SK-N-MC (cell line): ENCODE measurements around the gene LRTM1.

ENCODE experiments used
- DNase-seq: peaks from one replicate; pipeline ENCODE4 v3.0.0-alpha.2; 2011; ENCODE audit warnings: low read depth, low spot score
- H3K27ac ChIP-seq: fragments of 200-600 bp; sonication (generic); 2 replicates; pipeline ENCODE4 v1.5.1; 2016; ENCODE audit warnings: mixed run types
- H3K36me3 ChIP-seq: fragments of 200-600 bp; sonication (generic); 2 replicates; pipeline ENCODE4 v1.6.1; 2017; ENCODE audit warnings: antibody characterized with exemption, low read length, mixed read lengths; ENCODE audit not compliant: insufficient read depth
- H3K4me3 ChIP-seq: fragments of 200-600 bp; sonication (generic); 2 replicates; pipeline ENCODE4 v1.5.1; 2016
- H3K9ac ChIP-seq: fragments of 200-600 bp; sonication (generic); 2 replicates; pipeline ENCODE4 v1.8.0; 2017; ENCODE audit warnings: mixed run types, mixed read lengths; ENCODE audit not compliant: insufficient read length
- H3K9me3 ChIP-seq: fragments of 200-600 bp; sonication (generic); 2 replicates; pipeline ENCODE4 v1.6.1; 2017; ENCODE audit warnings: low read depth, mild to moderate bottlenecking, antibody characterized with exemption, low read length, moderate library complexity, mixed read lengths
- EZH2 ChIP-seq: fragments of 200-600 bp; sonication (generic); IDR thresholded peaks from one replicate; pipeline ENCODE4 v1.6.1; 2017; ENCODE audit warnings: antibody characterized with exemption
- FOXP2 ChIP-seq: optimal IDR thresholded peaks from 2 replicates; pipeline ENCODE3; 2011; ENCODE audit warnings: mild to moderate bottlenecking, moderate library complexity; ENCODE audit not compliant: insufficient read depth; ENCODE audit errors: extremely low read length, control extremely low read depth
- POLR2AphosphoS5 ChIP-seq: IDR thresholded peaks from 2 replicates; pipeline ENCODE4 v1.6.1; 2012; ENCODE audit warnings: mild to moderate bottlenecking, low read depth, low read length, borderline replicate concordance

The LRTM1 gene

DNA sequence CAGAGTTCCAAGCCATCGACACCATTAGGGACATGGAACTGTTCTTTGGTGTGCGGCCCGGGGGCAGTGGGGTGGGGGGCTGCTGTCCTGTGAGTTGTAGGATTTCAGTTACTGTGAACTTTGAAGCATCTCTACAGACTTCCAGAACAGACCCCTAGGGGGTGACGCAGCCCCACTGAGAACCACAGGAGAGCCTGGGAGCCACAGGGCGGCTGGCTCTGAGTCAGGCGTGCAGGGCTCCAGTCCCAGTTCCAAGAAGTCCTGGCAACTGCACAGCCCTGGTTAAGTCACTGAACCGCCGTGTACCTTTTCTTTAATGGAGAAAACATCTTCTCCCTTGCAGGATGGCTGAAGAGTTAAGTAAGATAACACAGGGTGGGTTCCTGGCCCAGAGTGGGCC, 23.5 kb upstream of the LRTM1 start:
- Histone ChIP-seq H3K4me3 (no peak overlapping the region), H3K27ac (no peak overlapping the region), H3K9me3 (no peaks in the 10 kb centered on the region), H3K9ac (no peak overlapping the region), H3K36me3 (no peaks in the 10 kb centered on the region)
- TF ChIP-seq POLR2AphosphoS5: no peak
- no peak for TF ChIP-seq EZH2
- no peak for TF ChIP-seq FOXP2
- no peak for DNase-seq

- Histone ChIP-seq H3K4me3 (no peak overlapping the region), H3K9ac (no peak overlapping the region), H3K36me3 (no peaks in the 10 kb centered on the region), H3K27ac (no peak overlapping the region), H3K9me3 (no peaks in the 10 kb centered on the region)
- no peak for TF ChIP-seq POLR2AphosphoS5
- TF ChIP-seq EZH2: no peak
- TF ChIP-seq FOXP2: no peak
- no peak for DNase-seq
These were observed 22.6 kb upstream of the LRTM1 start for GRCh38 chr3:54950391-54951003.

- Histone ChIP-seq H3K9me3 (no peaks in the 10 kb centered on the region), H3K4me3 (no peak overlapping the region), H3K9ac (no peak overlapping the region), H3K27ac (no peak overlapping the region), H3K36me3 (no peaks in the 10 kb centered on the region)
- DNase-seq: no peak
- TF ChIP-seq POLR2AphosphoS5 (no peak), FOXP2 (no peak), EZH2 (no peak)
These were observed 21.7 kb upstream of the LRTM1 start for GRCh38 chr3:54949491-54950044.

DNA sequence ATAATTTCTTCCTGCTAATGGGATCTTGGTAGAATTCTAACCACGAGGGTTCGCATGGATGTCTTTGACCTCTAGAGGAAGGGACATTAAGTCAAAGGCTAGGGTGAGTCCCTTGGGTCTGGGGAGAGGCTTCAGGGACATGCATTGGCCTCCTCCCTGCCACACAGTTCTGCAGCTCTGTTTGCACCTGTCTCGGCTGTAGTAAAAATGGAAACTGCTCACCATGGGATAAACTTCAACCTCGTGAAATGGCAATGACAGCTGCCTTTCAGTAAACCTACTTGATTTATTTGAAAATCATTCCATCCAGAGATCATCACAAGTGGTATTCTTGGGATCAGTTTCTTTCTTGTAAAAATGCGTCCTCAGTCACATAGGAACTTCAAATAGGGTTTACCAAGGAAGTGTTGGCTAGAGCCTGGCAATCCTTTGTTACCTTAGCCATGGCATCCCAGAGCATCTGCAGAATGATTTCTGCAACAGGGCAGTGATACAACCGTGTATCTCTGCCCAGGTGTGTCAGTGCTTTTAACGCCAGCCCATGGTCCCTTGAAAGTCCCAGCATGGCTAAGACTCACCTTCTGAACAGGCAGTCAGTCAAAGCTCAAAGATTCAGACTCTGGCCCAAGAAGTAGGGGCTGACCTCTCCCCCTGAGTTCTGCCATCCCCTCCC, 14.0 kb upstream of the LRTM1 start:
- Histone ChIP-seq H3K9me3 (no peaks in the 10 kb centered on the region), H3K4me3 (no peak overlapping the region), H3K27ac (no peak overlapping the region), H3K36me3 (no peaks in the 10 kb centered on the region), H3K9ac (no peak overlapping the region)
- DNase-seq: no peak
- no peak for TF ChIP-seq FOXP2

DNA sequence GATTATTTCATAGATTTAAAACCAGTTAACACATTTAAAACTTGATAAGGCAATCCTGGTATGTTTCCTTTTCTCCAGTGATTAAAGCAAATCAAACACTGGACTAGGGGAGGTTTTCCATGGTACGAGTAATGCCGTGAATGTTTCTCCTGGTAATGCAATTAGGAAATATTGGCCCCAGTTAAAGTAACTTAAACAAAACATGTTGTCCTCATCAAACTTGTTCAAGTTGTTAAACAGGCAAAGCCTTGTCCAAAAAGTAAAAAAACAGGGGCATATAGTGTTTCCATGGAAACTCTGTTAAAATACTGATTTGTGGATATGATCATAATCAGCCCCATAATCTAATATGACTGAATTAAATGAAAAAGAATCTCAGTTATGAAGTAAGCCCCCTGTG, 13.1 kb upstream of the LRTM1 start:
- no peak for DNase-seq

GRCh38 chr3:54939557-54940300, 11.9 kb upstream of the LRTM1 start:
- no peak overlapping the region for H3K27ac ChIP-seq
- no peak overlapping the region for H3K4me3 ChIP-seq
- no peak overlapping the region for H3K9ac ChIP-seq
- TF ChIP-seq POLR2AphosphoS5 (no peak), FOXP2 (no peak), EZH2 (no peak)
- DNase-seq: no peak
- no peaks in the 10 kb centered on the region for H3K36me3 ChIP-seq
- no peaks in the 10 kb centered on the region for H3K9me3 ChIP-seq

More for the DNA sequence above, 13.1 kb upstream of the LRTM1 start:
- TF ChIP-seq POLR2AphosphoS5 (no peak), EZH2 (no peak), FOXP2 (no peak)
- no peak overlapping the region for H3K9ac ChIP-seq
- H3K9me3 ChIP-seq: no peaks in the 10 kb centered on the region
- no peak overlapping the region for H3K4me3 ChIP-seq
- no peaks in the 10 kb centered on the region for H3K36me3 ChIP-seq
- no peak overlapping the region for H3K27ac ChIP-seq

DNA sequence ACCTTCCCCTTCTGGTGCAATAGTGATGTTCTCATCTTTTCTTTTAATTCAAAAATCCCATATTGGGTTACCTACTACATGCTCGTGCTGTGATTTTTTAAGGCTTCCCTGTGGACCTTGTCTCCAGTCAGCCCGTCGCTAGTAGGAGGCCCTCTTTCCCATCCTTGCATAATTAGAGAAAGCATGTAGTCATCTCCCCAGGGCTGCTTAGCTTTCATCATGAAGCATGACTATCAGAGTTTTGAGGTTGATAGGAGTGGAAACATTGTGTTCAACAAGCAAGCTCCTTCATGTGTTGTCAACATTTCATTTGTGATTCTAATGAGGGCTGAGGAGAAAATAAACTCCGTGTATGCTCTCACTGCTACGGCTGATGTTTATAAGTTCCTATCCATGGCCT, 8.7 kb upstream of the LRTM1 start:
- TF ChIP-seq FOXP2: no peak
- TF ChIP-seq EZH2: no peak
- TF ChIP-seq POLR2AphosphoS5: no peak
- Histone ChIP-seq H3K9me3 (no peaks in the 10 kb centered on the region), H3K4me3 (no peak overlapping the region), H3K27ac (no peak overlapping the region), H3K36me3 (no peaks in the 10 kb centered on the region), H3K9ac (no peak overlapping the region)
- DNase-seq: no peak

DNA sequence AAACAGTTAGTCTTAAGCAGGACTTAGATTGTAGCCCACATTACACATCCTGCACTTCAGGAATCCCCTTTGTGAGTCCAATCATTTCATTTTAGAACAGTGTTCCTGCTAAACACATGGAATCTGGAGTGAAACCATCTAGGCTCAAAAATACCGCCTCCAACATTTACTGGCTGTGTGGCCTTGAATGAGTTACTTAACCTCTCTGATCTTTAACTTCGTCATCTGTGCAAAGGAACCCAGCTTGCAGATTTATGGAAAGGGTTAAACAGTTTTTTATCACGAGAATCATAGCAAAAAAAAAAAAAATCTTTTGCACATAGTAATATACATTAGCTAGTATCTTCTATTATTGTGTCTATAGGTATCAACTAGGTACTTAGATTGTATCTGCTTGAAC, 8.0 kb upstream of the LRTM1 start:
- no peaks in the 10 kb centered on the region for H3K9me3 ChIP-seq
- H3K9ac ChIP-seq: no peak overlapping the region
- TF ChIP-seq EZH2 (no peak), FOXP2 (no peak), POLR2AphosphoS5 (no peak)
- H3K27ac ChIP-seq: no peak overlapping the region
- no peak overlapping the region for H3K4me3 ChIP-seq
- no peak for DNase-seq
- H3K36me3 ChIP-seq: no peaks in the 10 kb centered on the region

DNA sequence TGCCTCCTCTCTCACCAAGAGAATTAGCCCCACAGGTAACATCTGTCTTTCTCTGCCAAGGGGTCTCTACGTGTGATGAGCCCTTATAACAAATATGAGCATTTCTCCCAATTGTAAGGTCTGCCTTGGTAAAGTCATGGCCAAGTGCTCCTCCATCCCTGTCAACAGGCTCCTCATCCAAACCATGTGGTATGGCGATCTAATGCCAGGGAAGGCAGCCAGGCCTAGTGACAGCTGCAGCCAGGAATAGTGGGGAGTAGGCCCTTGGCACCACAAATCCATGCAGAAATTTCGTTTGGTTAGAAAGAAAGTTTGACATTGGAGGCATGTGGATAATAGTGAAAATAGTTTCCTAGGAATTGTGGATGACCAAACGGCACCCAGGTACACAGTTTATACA, 4.7 kb upstream of the LRTM1 start:
- Histone ChIP-seq H3K36me3 (no peaks in the 10 kb centered on the region), H3K9me3 (no peaks in the 10 kb centered on the region), H3K4me3 (no peak overlapping the region), H3K27ac (no peak overlapping the region), H3K9ac (no peak overlapping the region)
- TF ChIP-seq EZH2 (no peak), POLR2AphosphoS5 (no peak), FOXP2 (no peak)
- no peak for DNase-seq
